H7 (cell line): Measurements from ENCODE around the gene ZNF488. TPM values are rescaled to one million over a fixed set of nuclear protein-coding genes. Genes with fewer than 3 reads are reported as not detected.

Experiments used
- DNase-seq: peaks from one replicate; pipeline ENCODE4 v3.0.0; 2012
- H3K27me3 ChIP-seq: 2 replicates; pipeline ENCODE4 v1.6.0; 2011; ENCODE audit warnings: mild to moderate bottlenecking, low read length; ENCODE audit not compliant: control insufficient read depth, insufficient read depth
- H3K36me3 ChIP-seq: replicated peaks from 2 replicates; pipeline ENCODE4 v1.5.1; 2011; ENCODE audit warnings: low read length; ENCODE audit not compliant: control insufficient read depth, insufficient read depth
- H3K4me3 ChIP-seq: 2 replicates; pipeline ENCODE4 v1.5.1; 2011; ENCODE audit warnings: low read depth, mild to moderate bottlenecking, control low read depth, low read length, moderate library complexity; ENCODE audit not compliant: insufficient read depth
- total RNA-seq: library from RNA; depleted of rRNA; stranded (reverse); fragments of >200 nt; shearing (Covaris generic); gene quantifications from 2 replicates; pipeline ENCODE4 v1.2.3, GENCODE V29; 2014

The ZNF488 gene
- total RNA-seq, 1 experiment from 2014 or later = 3.0 TPM

DNA sequence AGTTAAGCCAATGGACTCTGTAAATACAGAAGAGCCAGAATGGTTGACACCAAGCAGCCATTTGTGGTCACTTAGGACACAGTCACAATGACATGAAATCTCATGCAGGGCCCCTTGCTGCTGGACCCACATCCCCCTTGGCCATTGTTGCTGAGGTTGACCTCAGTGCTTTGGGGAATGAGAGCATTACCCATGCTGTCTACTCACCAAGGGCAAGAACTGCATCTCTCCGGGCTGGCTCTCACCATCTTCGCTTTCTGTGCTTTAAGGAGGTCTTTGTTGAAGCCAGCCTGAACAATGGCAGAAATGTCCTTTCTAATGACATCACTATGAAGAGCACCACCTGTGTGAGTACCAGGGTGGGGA lies 30.1 kb upstream of the ZNF488 start:
- no peak overlapping the region for H3K4me3 ChIP-seq
- H3K36me3 ChIP-seq = no peaks in the 10 kb centered on the region
- H3K27me3 ChIP-seq = no peaks in the 10 kb centered on the region
- no peak for DNase-seq

DNA sequence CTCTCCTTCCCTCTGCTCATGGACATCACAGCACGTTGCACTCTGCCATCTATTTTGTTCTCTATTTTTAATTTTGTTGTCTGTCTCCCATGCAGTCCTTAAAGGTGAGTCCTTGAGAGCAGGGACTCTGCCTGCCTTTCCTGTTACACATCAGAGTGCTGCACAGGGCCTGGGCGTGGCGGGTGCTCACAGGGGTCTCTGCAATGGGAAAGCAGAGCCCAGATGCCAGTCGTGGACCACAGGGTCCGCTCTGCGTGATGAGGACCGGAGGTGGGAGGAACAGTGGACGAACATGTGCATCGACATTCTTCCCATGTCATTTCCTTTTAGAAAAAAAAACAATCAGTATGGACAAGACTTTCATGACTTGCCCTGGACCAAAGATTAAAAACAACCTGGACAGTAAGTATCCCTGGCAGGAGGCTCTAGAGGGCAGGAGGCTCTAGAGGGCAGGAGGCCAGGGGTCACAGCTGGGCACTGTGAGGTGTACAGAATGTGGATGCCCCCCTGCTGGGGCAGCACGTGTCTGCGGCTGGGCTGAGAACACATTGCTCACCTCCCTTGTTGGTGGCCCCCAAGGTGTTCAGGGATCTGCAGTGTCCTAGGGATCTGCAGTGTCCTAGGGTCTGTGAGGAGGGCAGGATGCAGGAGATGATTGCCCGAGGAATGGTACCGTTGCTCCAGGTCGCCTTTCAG lies 29.6 kb upstream of the ZNF488 start:
- Histone ChIP-seq H3K36me3 (no peaks in the 10 kb centered on the region), H3K4me3 (no peak overlapping the region), H3K27me3 (no peaks in the 10 kb centered on the region)
- no peak for DNase-seq

DNA sequence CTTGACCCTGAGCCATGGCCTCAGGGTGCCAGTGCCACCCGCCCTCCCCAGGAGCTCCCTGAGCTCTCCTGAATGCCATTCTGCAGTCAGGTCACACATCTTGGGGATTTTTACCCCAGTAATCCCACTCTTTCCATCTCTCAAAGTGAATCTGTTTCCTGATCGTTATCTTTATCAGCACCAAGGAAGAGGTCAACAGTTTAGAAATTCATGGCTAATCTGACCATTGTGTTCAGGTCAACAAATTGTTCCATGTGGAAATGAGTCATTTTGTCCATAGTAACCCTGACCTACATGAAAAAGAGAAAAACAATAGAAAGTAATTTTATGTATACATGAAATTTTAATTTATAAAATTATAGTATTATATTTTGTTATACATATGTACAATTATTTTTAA lies 28.8 kb upstream of the ZNF488 start:
- Histone ChIP-seq H3K27me3 (no peaks in the 10 kb centered on the region), H3K36me3 (no peaks in the 10 kb centered on the region), H3K4me3 (no peak overlapping the region)
- DNase-seq = no peak

DNA sequence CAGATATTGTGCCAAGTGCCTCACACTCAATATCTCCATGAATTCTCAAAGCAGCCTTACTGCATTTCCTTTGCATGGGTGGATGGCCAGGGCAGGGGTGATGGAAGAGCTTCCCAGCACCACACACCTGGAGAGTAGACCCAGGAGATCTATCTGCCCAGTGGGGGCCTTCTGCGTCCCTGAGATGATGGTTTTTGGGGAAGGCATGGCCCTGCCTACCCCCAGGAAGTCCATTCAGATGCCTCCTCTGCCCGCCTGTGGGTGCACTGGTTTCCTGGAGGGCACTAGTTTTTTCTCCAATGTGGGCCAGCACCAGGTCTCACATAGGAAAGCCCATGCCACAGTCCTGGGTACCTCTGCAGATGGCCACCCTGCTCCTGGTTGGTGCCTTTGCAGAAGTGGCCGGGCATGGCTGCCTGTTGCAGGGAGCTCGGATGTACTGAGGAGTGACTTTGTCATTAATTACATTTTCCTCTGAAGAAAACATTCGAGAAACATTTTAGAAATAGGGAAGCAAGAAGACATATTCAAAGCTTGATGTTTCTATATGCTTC lies 28.2 kb upstream of the ZNF488 start:
- DNase-seq = no peak
- Histone ChIP-seq H3K27me3 (no peaks in the 10 kb centered on the region), H3K4me3 (no peak overlapping the region), H3K36me3 (no peaks in the 10 kb centered on the region)

DNA sequence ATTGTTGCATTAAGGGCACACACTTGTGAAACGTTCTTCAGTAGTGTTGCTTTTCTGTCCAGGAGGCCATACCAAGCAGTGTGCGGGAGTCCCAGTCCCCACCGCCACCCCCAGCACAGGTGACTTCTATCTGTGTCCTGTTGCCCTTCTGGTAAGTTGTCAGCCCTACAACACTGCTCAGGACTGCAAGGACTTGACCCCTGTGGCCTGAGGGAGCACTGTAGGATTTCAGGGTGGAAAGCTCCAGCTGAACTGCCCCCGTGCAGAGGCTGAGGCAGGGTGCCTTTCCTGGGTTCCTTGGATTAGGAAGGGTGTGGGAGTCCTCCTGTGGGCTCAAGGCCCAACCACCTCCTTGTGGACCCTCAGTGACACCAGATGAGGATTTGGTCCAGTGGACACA lies 26.8 kb upstream of the ZNF488 start:
- no peaks in the 10 kb centered on the region for H3K36me3 ChIP-seq
- H3K4me3 ChIP-seq = no peak overlapping the region
- DNase-seq = no peak
- no peaks in the 10 kb centered on the region for H3K27me3 ChIP-seq

DNA sequence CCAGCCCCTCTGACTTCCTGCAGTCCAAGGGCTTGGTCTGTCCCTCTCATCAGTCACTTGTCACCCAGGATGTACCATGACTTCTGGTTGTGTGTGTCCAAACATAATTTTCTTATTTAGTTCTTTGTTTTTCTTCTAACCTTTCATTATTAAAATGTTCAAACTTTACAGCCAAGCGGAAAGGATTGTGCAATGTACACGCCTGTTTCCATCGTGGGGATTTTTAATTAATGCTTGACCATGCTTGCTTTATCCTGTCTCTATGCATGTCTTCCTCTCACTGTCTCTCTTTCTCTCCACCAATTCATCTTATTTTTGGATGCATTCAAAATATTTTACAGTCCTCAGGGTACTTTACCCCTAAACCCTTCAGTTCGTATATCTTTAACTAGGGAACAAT lies 26.2 kb upstream of the ZNF488 start:
- H3K36me3 ChIP-seq = no peaks in the 10 kb centered on the region
- H3K4me3 ChIP-seq = no peak overlapping the region
- H3K27me3 ChIP-seq = no peaks in the 10 kb centered on the region
- no peak for DNase-seq

DNA sequence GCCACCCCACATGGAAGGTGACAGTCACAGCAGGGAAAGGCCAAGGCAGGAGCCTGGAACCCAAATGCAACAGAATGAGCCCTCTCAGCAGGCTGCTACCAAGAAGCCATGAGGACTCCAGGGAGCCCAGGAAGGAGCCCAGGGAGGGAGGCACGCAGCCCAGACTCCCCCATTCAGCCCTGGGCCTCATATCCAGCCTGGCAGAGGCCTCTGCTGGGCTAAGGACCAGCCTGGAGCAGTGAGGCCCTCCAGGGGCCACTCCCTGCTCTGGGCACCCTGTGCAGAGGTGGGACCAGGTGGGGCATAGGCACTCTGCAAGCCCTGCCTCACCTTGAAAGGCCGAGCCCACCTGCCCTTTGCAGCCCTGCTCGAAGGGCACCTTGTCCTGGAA lies 25.8 kb upstream of the ZNF488 start:
- no peaks in the 10 kb centered on the region for H3K36me3 ChIP-seq
- H3K27me3 ChIP-seq = no peaks in the 10 kb centered on the region
- DNase-seq = no peak
- no peak overlapping the region for H3K4me3 ChIP-seq

DNA sequence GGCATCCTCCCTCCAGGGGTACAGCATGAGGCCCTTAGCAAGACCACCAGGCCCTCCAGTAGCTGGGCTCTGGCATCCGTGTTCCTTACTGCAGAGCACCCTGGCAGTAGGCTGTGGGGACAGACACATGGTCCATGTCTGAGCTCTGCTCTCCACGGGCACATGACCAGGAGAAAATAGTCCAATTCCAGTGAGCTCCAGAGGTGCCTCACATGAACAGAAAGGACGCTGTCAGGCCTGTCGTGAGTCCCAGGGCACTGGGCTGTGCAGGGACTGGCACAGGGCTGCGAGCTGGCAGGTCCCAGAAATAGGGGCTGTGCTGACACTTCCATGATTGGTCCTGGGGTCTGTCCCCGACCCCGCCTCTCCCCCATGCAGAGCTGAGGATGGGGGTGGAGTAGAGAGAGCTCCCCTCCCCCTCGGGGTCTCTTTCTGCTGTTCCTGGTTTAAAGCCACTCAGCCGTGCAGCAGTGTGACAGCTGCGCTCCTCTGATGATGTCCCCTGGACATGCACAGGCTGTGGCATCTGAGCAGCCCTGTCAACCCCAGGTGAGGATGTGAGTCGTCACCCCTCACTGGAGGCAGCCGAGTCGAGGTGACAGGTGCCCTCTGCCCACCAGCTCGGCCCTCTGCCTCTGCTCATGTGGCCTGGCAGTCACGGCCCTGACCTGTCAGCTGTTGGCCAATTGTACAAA lies 25.2 kb upstream of the ZNF488 start:
- Histone ChIP-seq H3K36me3 (no peaks in the 10 kb centered on the region), H3K4me3 (no peak overlapping the region), H3K27me3 (no peaks in the 10 kb centered on the region)
- no peak for DNase-seq

DNA sequence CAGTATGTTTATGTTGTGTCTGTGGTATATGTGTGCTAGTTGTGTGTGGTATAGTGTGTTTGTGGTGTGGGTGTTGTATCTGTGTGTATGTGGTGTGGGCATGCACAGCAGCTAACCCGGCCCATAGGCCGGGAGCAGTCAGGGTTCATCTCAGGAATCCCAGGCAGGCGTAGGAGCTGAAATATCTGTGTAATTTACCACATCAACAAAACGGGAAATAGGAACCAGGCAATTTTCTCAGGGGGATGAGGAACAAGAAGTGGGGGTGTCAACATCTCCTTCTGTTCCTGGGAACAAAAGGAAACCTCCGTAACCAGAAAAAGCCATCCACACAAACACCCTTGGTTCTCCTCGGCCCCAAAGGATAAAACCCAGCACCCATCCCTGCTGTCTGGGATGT lies 24.5 kb upstream of the ZNF488 start:
- Histone ChIP-seq H3K27me3 (no peaks in the 10 kb centered on the region), H3K4me3 (no peak overlapping the region), H3K36me3 (no peaks in the 10 kb centered on the region)
- no peak for DNase-seq

DNA sequence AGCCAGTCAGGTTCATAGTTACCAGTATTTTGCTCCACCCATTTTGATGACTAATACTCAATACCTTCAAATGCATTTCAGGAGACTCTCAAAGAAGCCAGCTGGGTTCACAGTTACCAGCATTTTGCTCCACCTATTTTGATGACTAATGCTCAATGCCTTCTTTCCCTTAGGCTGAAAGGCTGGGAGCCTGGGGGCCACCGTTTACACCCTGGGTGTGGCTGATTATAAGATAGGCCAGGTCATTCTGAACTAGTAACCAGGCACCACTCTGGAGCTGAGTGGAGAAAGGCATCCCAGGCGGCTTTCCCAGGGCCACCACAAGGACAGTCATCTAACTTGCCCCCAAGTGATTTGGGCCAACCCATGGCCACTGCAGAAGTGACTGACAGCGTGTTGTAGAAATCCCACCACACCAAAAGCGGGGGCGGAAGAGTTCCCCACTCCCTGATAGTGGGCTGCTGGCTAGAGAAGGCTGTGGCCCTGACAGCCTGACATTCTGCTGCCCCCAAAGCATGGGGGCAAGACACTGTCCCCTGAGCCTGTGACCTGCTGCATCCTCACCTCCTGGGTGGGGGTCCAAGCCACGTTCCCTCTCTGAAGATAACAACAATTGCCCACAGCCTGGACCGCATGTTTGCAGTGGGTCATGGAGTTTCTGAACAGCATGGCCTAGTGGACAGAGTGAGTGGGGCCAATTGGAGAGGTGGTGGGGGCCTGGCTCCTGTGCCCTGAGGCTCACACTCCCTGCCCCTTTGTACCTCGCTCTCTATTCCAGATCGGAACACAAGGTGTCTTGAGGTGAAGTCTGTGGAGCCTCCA lies 23.0 kb upstream of the ZNF488 start:
- Histone ChIP-seq H3K4me3 (no peak overlapping the region), H3K36me3 (no peaks in the 10 kb centered on the region), H3K27me3 (no peaks in the 10 kb centered on the region)
- no peak for DNase-seq

DNA sequence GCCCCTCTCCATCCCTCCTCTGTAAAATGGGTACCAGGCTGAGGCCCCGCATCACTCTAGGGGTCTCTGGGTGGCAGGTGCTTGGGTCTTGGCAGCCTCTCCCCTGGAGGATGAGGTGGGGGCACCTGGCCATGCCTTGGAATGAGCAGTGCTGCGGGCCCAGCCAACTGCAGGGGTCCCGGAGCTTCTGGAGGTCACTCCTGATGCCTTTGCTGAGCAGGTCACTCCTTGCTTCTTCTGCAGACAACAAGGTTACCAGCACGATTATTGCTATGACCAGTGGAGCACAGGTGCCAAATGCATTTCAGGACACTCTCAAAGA lies 22.4 kb upstream of the ZNF488 start:
- DNase-seq = no peak
- Histone ChIP-seq H3K4me3 (no peak overlapping the region), H3K36me3 (no peaks in the 10 kb centered on the region), H3K27me3 (no peaks in the 10 kb centered on the region)

DNA sequence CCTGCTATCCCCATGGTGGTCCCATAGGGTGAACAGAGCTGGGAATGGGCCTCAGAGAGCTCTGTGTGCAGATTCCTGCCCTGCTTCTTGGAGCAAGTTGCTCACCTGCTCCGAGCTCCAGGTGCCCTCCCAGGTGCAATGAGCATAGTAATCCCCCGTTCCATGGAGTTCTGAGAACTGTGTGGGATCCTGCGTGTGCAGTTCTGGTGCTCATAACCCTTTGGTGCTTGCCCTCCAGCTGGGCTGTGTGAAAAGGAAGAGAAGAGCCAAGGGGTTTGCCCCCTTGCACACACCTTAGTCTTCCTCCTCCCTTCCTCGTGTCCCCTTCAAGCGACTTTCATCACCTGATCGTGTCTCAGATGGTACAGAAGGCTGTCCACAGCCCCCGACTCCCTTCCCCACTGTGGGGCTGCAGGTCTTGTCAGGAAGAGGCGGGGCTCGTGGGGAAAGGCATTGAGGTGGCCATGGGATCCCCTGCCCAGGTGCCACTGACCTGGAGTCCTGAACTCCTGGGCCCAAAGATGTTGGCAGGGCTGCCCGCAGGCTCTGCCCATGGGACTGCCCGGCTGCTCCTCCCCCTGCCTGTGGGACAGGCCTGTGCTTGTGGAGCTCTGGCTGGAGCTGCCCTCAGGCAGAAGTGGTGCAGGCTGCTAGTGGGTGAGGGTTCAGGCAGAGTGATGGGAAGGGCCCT lies 21.9 kb upstream of the ZNF488 start:
- DNase-seq = no peak

DNA sequence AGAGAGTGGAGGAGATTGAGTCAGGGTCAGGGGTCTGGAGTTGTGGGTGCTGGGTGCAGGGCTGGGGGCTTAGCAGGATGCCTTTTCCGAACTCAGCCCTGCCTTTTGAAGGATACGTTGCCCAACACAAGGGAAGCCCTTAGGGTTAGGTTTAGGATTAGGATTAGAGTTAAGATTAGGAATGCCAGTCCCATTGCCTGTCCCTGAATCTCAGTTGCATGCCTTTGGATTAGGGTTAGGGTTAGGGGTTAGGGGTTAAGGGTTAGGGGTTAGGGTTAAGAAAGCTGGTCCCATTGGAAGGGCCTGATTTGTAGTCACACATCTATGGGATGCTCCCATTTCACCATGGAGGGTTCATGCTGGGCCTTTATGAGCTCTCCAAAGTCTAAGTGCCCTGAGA lies 20.8 kb upstream of the ZNF488 start:
- Histone ChIP-seq H3K27me3 (no peaks in the 10 kb centered on the region; the same call in 1 of the 2 replicates), H3K36me3 (no peaks in the 10 kb centered on the region), H3K4me3 (no peak overlapping the region)
- DNase-seq = no peak

More for the DNA sequence above, 21.9 kb upstream of the ZNF488 start:
- H3K4me3 ChIP-seq = no peak overlapping the region
- H3K36me3 ChIP-seq = no peaks in the 10 kb centered on the region
- H3K27me3 ChIP-seq = no peaks in the 10 kb centered on the region; the same call in 1 of the 2 replicates

DNA sequence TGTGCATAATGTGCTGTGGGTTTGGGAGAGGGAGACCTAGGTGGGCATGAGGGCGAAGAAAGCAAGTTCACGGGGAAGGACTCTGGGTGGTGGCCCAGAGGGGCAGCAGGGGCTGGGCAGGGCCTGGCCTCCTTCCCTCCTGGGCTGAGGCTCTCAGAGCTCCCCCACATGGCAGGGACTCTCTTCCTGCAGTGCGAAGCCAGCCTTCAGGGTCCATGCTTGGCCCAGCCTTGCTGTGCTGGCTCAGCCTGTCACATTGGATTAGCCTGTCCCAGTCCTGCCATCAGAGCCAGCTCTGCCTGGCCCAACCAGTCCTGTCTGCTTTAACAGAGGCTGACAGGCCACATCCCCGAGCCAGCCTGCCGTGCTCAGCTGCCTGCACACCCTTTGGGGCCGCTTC lies 20.4 kb upstream of the ZNF488 start:
- no peaks in the 10 kb centered on the region; the same call in 1 of the 2 replicates for H3K27me3 ChIP-seq
- no peak for DNase-seq
- H3K4me3 ChIP-seq = no peak overlapping the region
- no peaks in the 10 kb centered on the region for H3K36me3 ChIP-seq
